GM19324 (cell line): ENCODE results near the gene IBTK.
"Not testable (repeated sequence)": the region's sequence is repeated elsewhere in the genome, so short reads cannot be mapped to it uniquely, and the experiment has no call there.

Source experiments
- ATAC-seq: cut with Tn5 transposase; IDR thresholded peaks from one replicate; pipeline ENCODE4 v1.9.1; 2021; ENCODE audit warnings: mild to moderate bottlenecking, moderate library complexity; ENCODE audit not compliant: unreplicated experiment, low FRiP score

Gene IBTK

GRCh38 chr6:82246802-82247504, 591 bp downstream of the IBTK start:
- ATAC-seq: peak; percentile 42

GRCh38 chr6:82246370-82246769, 1.2 kb downstream of the IBTK start:
- ATAC-seq: no peak

GRCh38 chr6:82245376-82245775, 2.2 kb downstream of the IBTK start:
- ATAC-seq: no peak

GRCh38 chr6:82243884-82244283, 3.7 kb downstream of the IBTK start:
- no peak for ATAC-seq

- ATAC-seq: no peak
Measured at GRCh38 chr6:82240186-82240585, 7.4 kb downstream of the IBTK start.

GRCh38 chr6:82239597-82239996, 7.9 kb downstream of the IBTK start:
- ATAC-seq: no peak

- no peak for ATAC-seq
Measured at GRCh38 chr6:82237013-82237412, 10.5 kb downstream of the IBTK start.

- peak; percentile 75 for ATAC-seq
Measured at GRCh38 chr6:82227770-82228169, 19.8 kb downstream of the IBTK start.

- ATAC-seq: no peak
Measured at GRCh38 chr6:82220167-82220566, 27.4 kb downstream of the IBTK start.

GRCh38 chr6:82217018-82217586, 30.4 kb downstream of the IBTK start:
- peak; percentile 95 for ATAC-seq

GRCh38 chr6:82216549-82216948, 31.0 kb downstream of the IBTK start:
- no peak for ATAC-seq

- ATAC-seq: no peak
Measured at GRCh38 chr6:82211326-82211725, 36.2 kb downstream of the IBTK start.

- ATAC-seq: no peak
Measured at GRCh38 chr6:82208913-82209312, 38.6 kb downstream of the IBTK start.

- no peak for ATAC-seq
Measured at GRCh38 chr6:82205930-82206392, 41.6 kb downstream of the IBTK start.

- ATAC-seq: no peak
Measured at GRCh38 chr6:82204020-82204419, 43.5 kb downstream of the IBTK start.

GRCh38 chr6:82197784-82198183, 49.8 kb downstream of the IBTK start:
- no peak for ATAC-seq

GRCh38 chr6:82197245-82197644, 50.3 kb downstream of the IBTK start:
- ATAC-seq: not testable (repeated sequence)

- no peak for ATAC-seq
Measured at GRCh38 chr6:82196161-82196560, 51.4 kb downstream of the IBTK start.

- ATAC-seq: no peak
Measured at GRCh38 chr6:82195619-82196018, 51.9 kb downstream of the IBTK start.

- ATAC-seq: no peak
Measured at GRCh38 chr6:82185948-82186535, 61.5 kb downstream of the IBTK start.

- ATAC-seq: no peak
Measured at GRCh38 chr6:82183642-82184282, 63.8 kb downstream of the IBTK start.
